Natural killer cell (primary cell): ENCODE data around the gene THSD4. TPM values are rescaled to one million over a fixed set of nuclear protein-coding genes. Genes with fewer than 3 reads are reported as not detected.
A peak's percentile ranks its signal among the peaks of the same experiment; 100 is the strongest.

Experiments
- ATAC-seq, 3 donors: fragments of 150-1000 bp in 2 of 3; fragments of 200-7000 bp in 1 of 3; cut with Tn5 transposase; 1 replicate in 1 of 3; 2 replicates in 2 of 3; pipeline ENCODE4 v1.10.0; 2021; ENCODE audit warnings: mild to moderate bottlenecking in 2 of 3, moderate library complexity in 2 of 3
- DNase-seq, 2 donors: peaks; one replicate each; pipeline versions ENCODE4 v3.0.0 to v3.0.0-alpha.2; 2013 to 2021; ENCODE audit warnings: mixed read lengths in 1 of 2
- H3K27ac ChIP-seq: one replicate; pipeline ENCODE4 v1.5.1; 2013; ENCODE audit warnings: mild to moderate bottlenecking, low read length
- H3K27me3 ChIP-seq: one replicate; pipeline ENCODE4 v1.6.1; 2013; ENCODE audit warnings: low read length; ENCODE audit not compliant: control insufficient read depth, insufficient read depth
- H3K36me3 ChIP-seq: one replicate; pipeline ENCODE4 v1.6.1; 2013; ENCODE audit warnings: low read length; ENCODE audit not compliant: control insufficient read depth, insufficient read depth
- H3K4me1 ChIP-seq: one replicate; pipeline ENCODE4 v1.6.1; 2013; ENCODE audit warnings: low read length; ENCODE audit not compliant: control insufficient read depth, insufficient read depth
- H3K4me3 ChIP-seq: one replicate; pipeline ENCODE4 v1.5.1; 2013; ENCODE audit warnings: low read length
- H3K9me3 ChIP-seq: one replicate; pipeline ENCODE4 v1.6.1; 2013; ENCODE audit warnings: low read length; ENCODE audit not compliant: control insufficient read depth, insufficient read depth
- H3K27ac Mint-ChIP-seq, 2 donors: one replicate each; pipeline ENCODE4 v1.8.0; 2022; ENCODE audit warnings: mild to moderate bottlenecking in 2 of 2, mixed read lengths in 2 of 2, moderate library complexity in 1 of 2
- H3K27me3 Mint-ChIP-seq, 2 donors: one replicate each; pipeline ENCODE4 v1.8.0; 2022; ENCODE audit warnings: low read depth in 2 of 2, mixed read lengths in 2 of 2
- H3K36me3 Mint-ChIP-seq: one replicate; pipeline ENCODE4 v1.8.0; 2022; ENCODE audit warnings: mixed read lengths
- H3K4me1 Mint-ChIP-seq, 2 donors: one replicate each; pipeline ENCODE4 v1.8.0; 2022; ENCODE audit warnings: mixed read lengths in 2 of 2
- H3K4me3 Mint-ChIP-seq: one replicate; pipeline ENCODE4 v1.8.0; 2022; ENCODE audit warnings: mild to moderate bottlenecking, moderate library complexity, mixed read lengths
- H3K9me3 Mint-ChIP-seq, 2 donors: one replicate each; pipeline ENCODE4 v1.8.0; 2022; ENCODE audit warnings: mixed read lengths in 2 of 2
- WGBS: methylation state at CpG from one replicate; pipeline ENCODE4 v1.1.7; 2013; ENCODE audit warnings: missing lambda C conversion rate; ENCODE audit not compliant: insufficient coverage; 5-methylcytosine and 5-hydroxymethylcytosine counted together
- intact Hi-C: fragments of 100-400 bp; cut with micrococcal nuclease; formaldehyde crosslinking; loops from one replicate; pipeline ENCODE4 v1.14.2; 2022
- total RNA-seq, 4 donors: library from RNA; stranded (reverse); fragments of 120-200 nt in 1 of 4; gene quantifications; one replicate each; pipeline versions ENCODE4 v1.2.3 to v1.2.4, GENCODE V29; 2013 to 2022
- TF ChIP-seq, protein P1 (sequence below): fragments of 200-600 bp; IDR thresholded peaks from one replicate; pipeline ENCODE4 v1.8.0; 2022; ENCODE audit warnings: antibody characterized with exemption

Gene THSD4
- total RNA-seq, 3 donors from 2014 or later (not counting 1 experiment from before 2014, with no cell fraction given) = not detected

DNA sequence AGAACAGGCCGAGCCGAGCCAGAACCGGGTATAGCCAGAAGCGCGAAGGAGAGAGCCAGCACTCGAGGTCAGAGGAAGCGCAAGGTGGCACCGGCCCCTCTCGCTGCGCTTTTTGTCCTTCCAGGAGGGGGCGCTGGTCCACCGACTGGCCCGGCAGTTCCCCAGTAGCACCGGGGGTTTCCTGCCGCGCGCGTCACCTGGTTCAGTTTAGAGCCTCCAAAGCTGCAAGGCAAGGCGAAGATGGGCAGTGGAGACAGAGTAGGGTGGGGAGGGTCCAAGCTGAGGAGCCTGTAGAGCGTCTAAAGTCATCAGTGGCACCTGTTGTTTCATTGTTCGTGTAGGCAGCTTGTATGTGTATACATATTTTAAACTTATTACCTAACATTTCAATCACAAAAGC lies 687.5 kb downstream of the THSD4 start:
- no peak overlapping the region for H3K27ac ChIP-seq
- 62% methylated on average over 19 of the region's 21 CpGs for WGBS
- no peak overlapping the region for H3K4me3 ChIP-seq
- no peak overlapping the region for H3K4me3 Mint-ChIP-seq
- no peaks in the 10 kb centered on the region for H3K9me3 ChIP-seq
- peak in 2 of 3 donors; percentile 50 to 53 for ATAC-seq
- H3K36me3 Mint-ChIP-seq = no peaks in the 10 kb centered on the region
- no peaks in the 10 kb centered on the region for H3K36me3 ChIP-seq
- peak in 1 of 2 donors; percentile 29 for DNase-seq
- H3K27me3 ChIP-seq = no peaks in the 10 kb centered on the region
- intact Hi-C loops = no loop called here
- no peak overlapping the region for H3K27ac Mint-ChIP-seq
- peaks cover 0 to 6% of the 10 kb centered on the region in 2 donors for H3K4me1 Mint-ChIP-seq
- no peaks in the 10 kb centered on the region for H3K9me3 Mint-ChIP-seq
- H3K4me1 ChIP-seq = no peaks in the 10 kb centered on the region
- TF ChIP-seq, protein P1, sequence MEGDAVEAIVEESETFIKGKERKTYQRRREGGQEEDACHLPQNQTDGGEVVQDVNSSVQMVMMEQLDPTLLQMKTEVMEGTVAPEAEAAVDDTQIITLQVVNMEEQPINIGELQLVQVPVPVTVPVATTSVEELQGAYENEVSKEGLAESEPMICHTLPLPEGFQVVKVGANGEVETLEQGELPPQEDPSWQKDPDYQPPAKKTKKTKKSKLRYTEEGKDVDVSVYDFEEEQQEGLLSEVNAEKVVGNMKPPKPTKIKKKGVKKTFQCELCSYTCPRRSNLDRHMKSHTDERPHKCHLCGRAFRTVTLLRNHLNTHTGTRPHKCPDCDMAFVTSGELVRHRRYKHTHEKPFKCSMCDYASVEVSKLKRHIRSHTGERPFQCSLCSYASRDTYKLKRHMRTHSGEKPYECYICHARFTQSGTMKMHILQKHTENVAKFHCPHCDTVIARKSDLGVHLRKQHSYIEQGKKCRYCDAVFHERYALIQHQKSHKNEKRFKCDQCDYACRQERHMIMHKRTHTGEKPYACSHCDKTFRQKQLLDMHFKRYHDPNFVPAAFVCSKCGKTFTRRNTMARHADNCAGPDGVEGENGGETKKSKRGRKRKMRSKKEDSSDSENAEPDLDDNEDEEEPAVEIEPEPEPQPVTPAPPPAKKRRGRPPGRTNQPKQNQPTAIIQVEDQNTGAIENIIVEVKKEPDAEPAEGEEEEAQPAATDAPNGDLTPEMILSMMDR = no peak
- H3K27me3 Mint-ChIP-seq = peaks cover 15 to 28% of the 10 kb centered on the region in 2 donors

DNA sequence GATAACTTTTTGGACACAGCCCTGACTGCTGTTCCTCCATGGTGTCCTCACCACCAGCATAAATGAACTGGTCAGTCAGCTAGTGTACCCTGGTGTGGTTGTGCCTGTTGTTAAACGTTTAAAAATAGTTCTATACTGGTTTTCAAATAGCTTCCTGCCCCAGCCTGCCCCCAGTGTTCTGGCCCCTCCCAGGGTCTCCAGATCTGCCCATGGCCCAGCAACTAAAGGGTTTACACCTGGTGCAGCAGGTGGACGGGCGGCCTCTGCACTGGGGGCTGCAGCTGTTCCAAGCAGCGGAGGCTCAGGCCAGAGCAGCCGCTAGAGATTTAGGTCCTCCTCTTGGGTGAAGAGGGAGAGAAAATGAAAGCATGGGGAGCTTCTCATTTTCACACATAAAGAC lies 689.0 kb downstream of the THSD4 start:
- no peak overlapping the region for H3K4me3 Mint-ChIP-seq
- TF ChIP-seq, protein P1 = no peak
- Histone ChIP-seq H3K27ac (no peak overlapping the region), H3K4me3 (no peak overlapping the region), H3K9me3 (no peaks in the 10 kb centered on the region), H3K27me3 (no peaks in the 10 kb centered on the region), H3K4me1 (no peaks in the 10 kb centered on the region), H3K36me3 (no peaks in the 10 kb centered on the region)
- H3K27me3 Mint-ChIP-seq = peaks cover 17% of the 10 kb centered on the region in 2 donors
- no peaks in the 10 kb centered on the region for H3K9me3 Mint-ChIP-seq
- no peaks in the 10 kb centered on the region for H3K36me3 Mint-ChIP-seq
- intact Hi-C loops = no loop called here
- no peak overlapping the region for H3K27ac Mint-ChIP-seq
- H3K4me1 Mint-ChIP-seq = peaks cover 0 to 6% of the 10 kb centered on the region in 2 donors
- DNase-seq (no peak), ATAC-seq (no peak)
- WGBS = 56% methylated on average over 4 of the region's 5 CpGs

DNA sequence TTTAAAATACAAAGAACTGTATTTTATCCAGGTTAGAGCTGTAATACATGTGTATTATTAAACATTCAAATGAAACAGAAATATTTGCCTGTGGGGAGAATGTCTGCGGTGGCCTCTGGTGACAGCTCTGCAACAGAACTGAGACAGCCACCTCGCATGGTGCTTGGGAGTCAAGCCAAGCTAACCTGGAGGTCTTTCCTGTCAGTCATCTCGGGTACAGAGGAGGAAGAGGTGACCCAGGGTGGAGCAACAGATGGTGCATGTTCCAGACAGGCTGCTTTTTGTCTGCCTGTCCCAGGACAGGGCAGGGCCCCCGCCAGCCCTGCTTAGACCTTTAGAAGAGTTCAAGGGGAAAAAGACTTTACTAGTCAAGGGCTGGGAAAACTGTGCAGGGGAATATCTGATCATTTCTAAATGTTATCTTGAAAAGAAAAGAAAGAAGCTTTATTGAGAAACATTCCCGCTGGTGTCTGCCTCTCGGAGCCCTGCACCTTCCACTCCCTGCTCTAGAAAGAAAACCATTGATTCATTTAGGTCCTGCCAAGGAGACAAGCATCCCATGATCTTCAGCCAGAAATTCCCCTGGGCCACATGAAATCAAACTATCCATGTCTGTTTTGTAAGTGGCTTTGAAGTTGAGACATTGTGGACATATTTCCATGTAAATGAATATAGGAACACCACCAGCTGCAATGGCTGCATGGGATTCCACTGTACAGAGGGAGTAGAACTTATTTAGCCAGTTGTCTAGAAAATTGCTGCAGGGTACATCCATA lies 689.6 kb downstream of the THSD4 start:
- peaks cover 15 to 17% of the 10 kb centered on the region in 2 donors for H3K27me3 Mint-ChIP-seq
- no peaks in the 10 kb centered on the region for H3K4me1 ChIP-seq
- peaks cover 0 to 6% of the 10 kb centered on the region in 2 donors for H3K4me1 Mint-ChIP-seq
- no peak overlapping the region for H3K27ac Mint-ChIP-seq
- H3K4me3 Mint-ChIP-seq = no peak overlapping the region
- ATAC-seq (no peak), DNase-seq (no peak)
- no peaks in the 10 kb centered on the region for H3K9me3 ChIP-seq
- no peaks in the 10 kb centered on the region for H3K36me3 Mint-ChIP-seq
- 61% methylated on average over 6 of the region's 6 CpGs for WGBS
- no peaks in the 10 kb centered on the region for H3K36me3 ChIP-seq
- H3K27me3 ChIP-seq = no peaks in the 10 kb centered on the region
- no peak overlapping the region for H3K27ac ChIP-seq
- intact Hi-C loops = no loop called here
- TF ChIP-seq, protein P1 = no peak
- H3K4me3 ChIP-seq = no peak overlapping the region
- no peaks in the 10 kb centered on the region for H3K9me3 Mint-ChIP-seq
